CD4-positive, alpha-beta T cell treated with Interleukin-1 beta for 1 hour (primary cell): ENCODE results near the gene CIPC.

Experiments used
- DNase-seq, 2 donors: peaks; one replicate each; pipeline ENCODE4 v3.0.0-alpha.2; 2020 to 2022

The CIPC gene

GRCh38 chr14:77071938-77072388 is 26.1 kb upstream of the CIPC start:
- no peak for DNase-seq

- DNase-seq, result no peak
Observed at GRCh38 chr14:77074969-77075368, 23.1 kb upstream of the CIPC start.

GRCh38 chr14:77076113-77076631 is 21.9 kb upstream of the CIPC start:
- DNase-seq, result no peak

- no peak for DNase-seq
Observed at GRCh38 chr14:77077040-77077439, 21.0 kb upstream of the CIPC start.

- DNase-seq, result no peak
Observed at GRCh38 chr14:77082356-77082755, 15.7 kb upstream of the CIPC start.

- no peak for DNase-seq
Observed at GRCh38 chr14:77083082-77083481, 15.0 kb upstream of the CIPC start.

GRCh38 chr14:77084985-77085384 is 13.1 kb upstream of the CIPC start:
- no peak for DNase-seq

- DNase-seq, result no peak
Observed at GRCh38 chr14:77085538-77085937, 12.5 kb upstream of the CIPC start.

GRCh38 chr14:77086017-77086727 is 11.9 kb upstream of the CIPC start:
- DNase-seq, result peak in 1 of 2 donors; percentile 25

- DNase-seq, result no peak
Observed at GRCh38 chr14:77086951-77087350, 11.1 kb upstream of the CIPC start.

GRCh38 chr14:77087631-77088030 is 10.4 kb upstream of the CIPC start:
- no peak for DNase-seq

GRCh38 chr14:77088219-77088618 is 9.8 kb upstream of the CIPC start:
- no peak for DNase-seq

- DNase-seq, result no peak
Observed at GRCh38 chr14:77088645-77089044, 9.4 kb upstream of the CIPC start.

- no peak for DNase-seq
Observed at GRCh38 chr14:77091518-77091917, 6.5 kb upstream of the CIPC start.

- DNase-seq, result no peak
Observed at GRCh38 chr14:77092676-77093075, 5.4 kb upstream of the CIPC start.

- peak; percentile 75 to 82 for DNase-seq
Observed at GRCh38 chr14:77094672-77095284, 3.3 kb upstream of the CIPC start.

- DNase-seq, result no peak
Observed at GRCh38 chr14:77097006-77097699, 905 bp upstream of the CIPC start.

- peak in 1 of 2 donors; percentile 14 for DNase-seq
Observed at GRCh38 chr14:77098529-77099353, 683 bp downstream of the CIPC start.

GRCh38 chr14:77099425-77100167 is 1.5 kb downstream of the CIPC start:
- DNase-seq, result no peak

GRCh38 chr14:77100961-77101360 is 2.9 kb downstream of the CIPC start:
- no peak for DNase-seq

- DNase-seq, result no peak
Observed at GRCh38 chr14:77102154-77102553, 4.1 kb downstream of the CIPC start.

GRCh38 chr14:77103475-77103874 is 5.4 kb downstream of the CIPC start:
- DNase-seq, result no peak
